ENCODE data around the gene JAM3. TPM values are rescaled to one million over a fixed set of nuclear protein-coding genes. Genes with fewer than 3 reads are reported as not detected.
"Not testable (repeated sequence)": the region's sequence is repeated elsewhere in the genome, so short reads cannot be mapped to it uniquely, and the experiment has no call there.

The JAM3 gene
- total RNA-seq, 1 experiment from 2014 or later: not detected

- Mint-ChIP-seq H3K27ac (ENCODE audit: unreplicated experiment) (no peak overlapping the region), H3K4me3 (ENCODE audit: low read depth, unreplicated experiment) (no peak overlapping the region), H3K27me3 (ENCODE audit: unreplicated experiment) (peaks cover 13% of the 10 kb centered on the region), H3K4me1 (ENCODE audit: low read depth, unreplicated experiment) (no peaks in the 10 kb centered on the region), H3K9me3 (ENCODE audit: low read depth, unreplicated experiment) (no peaks in the 10 kb centered on the region), H3K36me3 (ENCODE audit: insufficient read depth, unreplicated experiment) (no peaks in the 10 kb centered on the region)
- no peak for TF ChIP-seq CTCF (IDR thresholded peaks at IDR 0.05; ENCODE audit: unreplicated experiment)
- CTCF ChIA-PET: interaction anchor here (0.6 kb wide), 1 partner anchor 14 kb away, joined by 3 read pairs; no protein-coding TSS in a partner anchor
- no TSS peak for BruUV-seq (replicated peaks)
- DNase-seq: no peak
- intact Hi-C loops (cut with micrococcal nuclease; ENCODE audit: unreplicated experiment): no loop called here
Observed at GRCh38 chr11:134100171-134100570, 31.3 kb downstream of the JAM3 start.

- BruUV-seq (replicated peaks): no TSS peak
- H3K9me3 Mint-ChIP-seq (ENCODE audit: low read depth, unreplicated experiment): no peaks in the 10 kb centered on the region
- no peak for DNase-seq
- H3K27ac Mint-ChIP-seq (ENCODE audit: unreplicated experiment): no peak overlapping the region
- no peaks in the 10 kb centered on the region for H3K4me1 Mint-ChIP-seq (ENCODE audit: low read depth, unreplicated experiment)
- H3K4me3 Mint-ChIP-seq (ENCODE audit: low read depth, unreplicated experiment): no peak overlapping the region
- TF ChIP-seq CTCF (IDR thresholded peaks at IDR 0.05; ENCODE audit: unreplicated experiment): no peak
- CTCF ChIA-PET: interaction anchor here (0.6 kb wide), 1 partner anchor 10 kb away, joined by 3 read pairs; no protein-coding TSS in a partner anchor
- intact Hi-C loops (cut with micrococcal nuclease; ENCODE audit: unreplicated experiment): no loop called here
- H3K36me3 Mint-ChIP-seq (ENCODE audit: insufficient read depth, unreplicated experiment): no peaks in the 10 kb centered on the region
- peaks cover 13% of the 10 kb centered on the region for H3K27me3 Mint-ChIP-seq (ENCODE audit: unreplicated experiment)
Observed at GRCh38 chr11:134101282-134101681, 32.4 kb downstream of the JAM3 start.

GRCh38 chr11:134110252-134110815 is 41.5 kb downstream of the JAM3 start:
- no peaks in the 10 kb centered on the region for H3K27me3 Mint-ChIP-seq (ENCODE audit: unreplicated experiment)
- DNase-seq: no peak
- H3K36me3 Mint-ChIP-seq (ENCODE audit: insufficient read depth, unreplicated experiment): no peaks in the 10 kb centered on the region
- no peak for TF ChIP-seq CTCF (IDR thresholded peaks at IDR 0.05; ENCODE audit: unreplicated experiment)
- H3K9me3 Mint-ChIP-seq (ENCODE audit: low read depth, unreplicated experiment): peaks cover 5% of the 10 kb centered on the region
- H3K27ac Mint-ChIP-seq (ENCODE audit: unreplicated experiment): no peak overlapping the region
- H3K4me3 Mint-ChIP-seq (ENCODE audit: low read depth, unreplicated experiment): no peak overlapping the region
- no TSS peak for BruUV-seq (replicated peaks)
- CTCF ChIA-PET: no interaction called here
- intact Hi-C loops (cut with micrococcal nuclease; ENCODE audit: unreplicated experiment): no loop called here
- no peaks in the 10 kb centered on the region for H3K4me1 Mint-ChIP-seq (ENCODE audit: low read depth, unreplicated experiment)

GRCh38 chr11:134113787-134114186 is 44.9 kb downstream of the JAM3 start:
- H3K36me3 Mint-ChIP-seq (ENCODE audit: insufficient read depth, unreplicated experiment); DNase-seq; CTCF ChIA-PET; intact Hi-C loops (cut with micrococcal nuclease; ENCODE audit: unreplicated experiment); H3K27ac Mint-ChIP-seq (ENCODE audit: unreplicated experiment); H3K9me3 Mint-ChIP-seq (ENCODE audit: low read depth, unreplicated experiment); BruUV-seq (replicated peaks); H3K4me3 Mint-ChIP-seq (ENCODE audit: low read depth, unreplicated experiment); H3K4me1 Mint-ChIP-seq (ENCODE audit: low read depth, unreplicated experiment): not testable (repeated sequence)
- peaks cover 12% of the 10 kb centered on the region for H3K27me3 Mint-ChIP-seq (ENCODE audit: unreplicated experiment)

GRCh38 chr11:134116210-134116609 is 47.3 kb downstream of the JAM3 start:
- no peak for TF ChIP-seq CTCF (IDR thresholded peaks at IDR 0.05; ENCODE audit: unreplicated experiment)
- no TSS peak for BruUV-seq (replicated peaks)
- Mint-ChIP-seq H3K4me3 (ENCODE audit: low read depth, unreplicated experiment) (no peak overlapping the region), H3K36me3 (ENCODE audit: insufficient read depth, unreplicated experiment) (no peaks in the 10 kb centered on the region), H3K4me1 (ENCODE audit: low read depth, unreplicated experiment) (no peaks in the 10 kb centered on the region), H3K9me3 (ENCODE audit: low read depth, unreplicated experiment) (no peaks in the 10 kb centered on the region), H3K27ac (ENCODE audit: unreplicated experiment) (no peak overlapping the region), H3K27me3 (ENCODE audit: unreplicated experiment) (peaks cover 22% of the 10 kb centered on the region)
- intact Hi-C loops (cut with micrococcal nuclease; ENCODE audit: unreplicated experiment): no loop called here
- CTCF ChIA-PET: no interaction called here
- DNase-seq: no peak
